Neural crest cell (in vitro differentiated cells): ENCODE measurements around the gene ATP4A. TPM values are rescaled to one million over a fixed set of nuclear protein-coding genes. Genes with fewer than 3 reads are reported as not detected.

Source experiments
- DNase-seq: peaks from one replicate; pipeline ENCODE4 v3.0.0; 2021; ENCODE audit warnings: low read depth, mixed read lengths, low spot score
- H3K27ac Mint-ChIP-seq: one replicate; pipeline ENCODE4 v1.8.0; 2021; ENCODE audit warnings: mild to moderate bottlenecking, mixed read lengths; ENCODE audit not compliant: unreplicated experiment
- H3K27me3 Mint-ChIP-seq: 2 replicates; pipeline ENCODE4 v1.8.0; 2021; ENCODE audit warnings: low read depth, mild to moderate bottlenecking, mixed read lengths
- H3K36me3 Mint-ChIP-seq: 2 replicates; pipeline ENCODE4 v1.8.0; 2021; ENCODE audit warnings: low read depth, mild to moderate bottlenecking, mixed read lengths
- H3K4me1 Mint-ChIP-seq: 2 replicates; pipeline ENCODE4 v1.8.0; 2021; ENCODE audit warnings: mixed read lengths
- H3K4me3 Mint-ChIP-seq: one replicate; pipeline ENCODE4 v1.8.0; 2021; ENCODE audit warnings: mild to moderate bottlenecking, mixed read lengths
- H3K9me3 Mint-ChIP-seq: 2 replicates; pipeline ENCODE4 v1.8.0; 2021; ENCODE audit warnings: mixed read lengths
- CTCF ChIP-seq: fragments of 200-600 bp; sonication (generic); conservative IDR thresholded peaks from 2 replicates; pipeline ENCODE4 v1.5.0; 2021; ENCODE audit warnings: antibody characterized with exemption, mild to moderate bottlenecking
- total RNA-seq: library from RNA; stranded (reverse); gene quantifications from 2 replicates; pipeline ENCODE4 v1.2.1, GENCODE V29; 2021

ATP4A gene
- total RNA-seq, 1 donor from 2014 or later, result not detected

- H3K4me3 Mint-ChIP-seq, result no peak overlapping the region
- H3K27ac Mint-ChIP-seq, result no peak overlapping the region
- DNase-seq, result no peak
- H3K4me1 Mint-ChIP-seq, result peaks cover 24% of the 10 kb centered on the region
- H3K36me3 Mint-ChIP-seq, result no peaks in the 10 kb centered on the region
- no peaks in the 10 kb centered on the region for H3K9me3 Mint-ChIP-seq
- no peak for TF ChIP-seq CTCF
- H3K27me3 Mint-ChIP-seq, result peaks cover 2% of the 10 kb centered on the region
These were observed 42.2 kb downstream of the ATP4A start for GRCh38 chr19:35521124-35521743.

- Mint-ChIP-seq H3K27ac (no peak overlapping the region), H3K36me3 (no peaks in the 10 kb centered on the region), H3K4me1 (peaks cover 21% of the 10 kb centered on the region), H3K4me3 (no peak overlapping the region), H3K27me3 (peaks cover 3% of the 10 kb centered on the region), H3K9me3 (no peaks in the 10 kb centered on the region)
- DNase-seq, result no peak
- no peak for TF ChIP-seq CTCF
These were observed 44.2 kb downstream of the ATP4A start for GRCh38 chr19:35519291-35519690.

- Mint-ChIP-seq H3K4me3 (no peak overlapping the region), H3K27me3 (peaks cover 11% of the 10 kb centered on the region), H3K36me3 (no peaks in the 10 kb centered on the region), H3K27ac (no peak overlapping the region), H3K9me3 (no peaks in the 10 kb centered on the region), H3K4me1 (peaks cover 17% of the 10 kb centered on the region)
- no peak for TF ChIP-seq CTCF
- DNase-seq, result no peak
These were observed 45.1 kb downstream of the ATP4A start for GRCh38 chr19:35518313-35518712.

GRCh38 chr19:35517342-35517741 is 46.1 kb downstream of the ATP4A start:
- peaks cover 13% of the 10 kb centered on the region for H3K4me1 Mint-ChIP-seq
- no peak overlapping the region for H3K4me3 Mint-ChIP-seq
- peaks cover 21% of the 10 kb centered on the region for H3K27me3 Mint-ChIP-seq
- H3K27ac Mint-ChIP-seq, result no peak overlapping the region
- no peaks in the 10 kb centered on the region for H3K9me3 Mint-ChIP-seq
- no peak for TF ChIP-seq CTCF
- no peaks in the 10 kb centered on the region for H3K36me3 Mint-ChIP-seq
- no peak for DNase-seq

- no peak for TF ChIP-seq CTCF
- H3K4me3 Mint-ChIP-seq, result no peak overlapping the region
- no peaks in the 10 kb centered on the region for H3K9me3 Mint-ChIP-seq
- peaks cover 31% of the 10 kb centered on the region for H3K27me3 Mint-ChIP-seq
- DNase-seq, result no peak
- peaks cover 10% of the 10 kb centered on the region for H3K4me1 Mint-ChIP-seq
- no peaks in the 10 kb centered on the region for H3K36me3 Mint-ChIP-seq
- no peak overlapping the region for H3K27ac Mint-ChIP-seq
These were observed 47.1 kb downstream of the ATP4A start for GRCh38 chr19:35516310-35516709.
